GM12878 (cell line): Measurements from ENCODE around the gene PRDM15. TPM values are rescaled to one million over a fixed set of nuclear protein-coding genes. Genes with fewer than 3 reads are reported as not detected.

Source experiments
- ATAC-seq: fragments of 200-7000 bp; cut with Tn5 transposase; 3 replicates; pipeline ENCODE4 v1.9.1; 2020; ENCODE audit warnings: mild to moderate bottlenecking, moderate library complexity
- BruUV-seq: library from RNA; stranded (reverse); fragments of 400-500 nt; replicated peaks from 2 replicates; lab custom pipeline; 2021; lab: Mats Ljungman, UMichigan
- CTCF ChIA-PET: fragments of 300-600 bp; sonication (Branson Sonifier 250); formaldehyde crosslinking; extraction: SDS; loops from one replicate; lab custom pipeline; 2021; ENCODE audit warnings: inconsistent platforms; lab: Yijun Ruan, JAX
- POLR2A ChIA-PET: fragments of 350-600 bp; formaldehyde crosslinking; extraction: SDS; loops from one replicate; lab custom pipeline; 2021; ENCODE audit warnings: inconsistent platforms; lab: Charles Lee
- RAD21 ChIA-PET: fragments of 300-600 bp; sonication (Branson Sonifier 250); formaldehyde crosslinking; loops from one replicate; lab custom pipeline; 2023; ENCODE audit warnings: antibody characterized with exemption; ENCODE audit not compliant: unreplicated experiment; lab: Charles Lee
- SMC1A ChIA-PET: fragments of 300-600 bp; sonication (Branson Sonifier 250); formaldehyde crosslinking; loops from one replicate; lab custom pipeline; 2023; ENCODE audit not compliant: unreplicated experiment, uncharacterized antibody; lab: Charles Lee
- DNase-seq: peaks from one replicate; pipeline ENCODE4 v3.0.0-alpha.2; 2011; ENCODE audit warnings: low read depth, low spot score
- FAIRE-seq: peaks from 3 replicates; lab custom pipeline; 2011; peaks lifted over from hg19 to GRCh38; lab: Jason Lieb, UNC
- H2AFZ ChIP-seq: 2 replicates; pipeline ENCODE4 v1.6.0; 2011; ENCODE audit warnings: low read depth, low read length, control low read depth; ENCODE audit not compliant: control insufficient read depth
- H3K27ac ChIP-seq: 2 replicates; pipeline ENCODE4 v1.5.1; 2011; ENCODE audit warnings: control low read depth; ENCODE audit not compliant: control insufficient read depth, insufficient read depth
- H3K27me3 ChIP-seq, 2 experiments: replicated peaks in 1 of 2; 2 replicates each; pipeline versions ENCODE4 v1.6.0 to v1.6.1; 2011; ENCODE audit warnings: low read length in 1 of 2; ENCODE audit not compliant: control insufficient read depth in 2 of 2, insufficient read depth in 2 of 2
- H3K36me3 ChIP-seq, 2 experiments: 2 replicates each; pipeline ENCODE4 v1.5.1; 2011; ENCODE audit warnings: low read length in 1 of 2; ENCODE audit not compliant: control insufficient read depth in 2 of 2, insufficient read depth in 2 of 2
- H3K4me1 ChIP-seq: 2 replicates; pipeline ENCODE4 v1.6.1; 2011; ENCODE audit warnings: mild to moderate bottlenecking, low read length, moderate library complexity, mixed read lengths; ENCODE audit not compliant: control insufficient read depth, insufficient read depth
- H3K4me2 ChIP-seq: 2 replicates; pipeline ENCODE4 v1.6.0; 2011; ENCODE audit warnings: control low read depth; ENCODE audit not compliant: control insufficient read depth, insufficient read depth
- H3K4me3 ChIP-seq: fragments of 200-600 bp; sonication (generic); 2 replicates; pipeline ENCODE4 v1.5.1; 2016
- H3K79me2 ChIP-seq: 2 replicates; pipeline ENCODE4 v1.6.0; 2011; ENCODE audit warnings: low read length; ENCODE audit not compliant: control insufficient read depth, insufficient read depth
- H3K9ac ChIP-seq: 2 replicates; pipeline ENCODE4 v1.8.0; 2011; ENCODE audit warnings: low read length, control low read depth, mixed read lengths; ENCODE audit not compliant: control insufficient read depth, insufficient read depth
- H3K9me3 ChIP-seq: replicated peaks from 3 replicates; pipeline ENCODE4 v1.5.1; 2011; ENCODE audit warnings: mild to moderate bottlenecking, low read length; ENCODE audit not compliant: control insufficient read depth, insufficient read depth
- H4K20me1 ChIP-seq: 2 replicates; pipeline ENCODE4 v1.6.0; 2011; ENCODE audit not compliant: control insufficient read depth, insufficient read depth
- FOXK2 ChIP-seq: fragments of 450-650 bp; IDR thresholded peaks from 2 replicates; pipeline ENCODE4 v1.6.1; 2017; ENCODE audit warnings: mild to moderate bottlenecking, moderate library complexity
- IKZF1 ChIP-seq: fragments of 450-650 bp; conservative IDR thresholded peaks from 2 replicates; pipeline ENCODE4 v1.6.1; 2017; ENCODE audit warnings: antibody characterized with exemption, mild to moderate bottlenecking
- PAX8 ChIP-seq: fragments of 450-650 bp; IDR thresholded peaks from 2 replicates; pipeline ENCODE4 v1.6.1; 2017; ENCODE audit warnings: mild to moderate bottlenecking, moderate library complexity
- RUNX3 ChIP-seq: IDR thresholded peaks from 2 replicates; pipeline ENCODE4 v1.6.1; 2012; ENCODE audit warnings: low read length, inconsistent platforms
- SMAD5 ChIP-seq: IDR thresholded peaks from 2 replicates; pipeline ENCODE4 v1.6.1; 2016; ENCODE audit warnings: antibody characterized with exemption, low read depth
- SMC3 ChIP-seq: IDR thresholded peaks from 2 replicates; pipeline ENCODE4 v1.6.1; 2011; ENCODE audit warnings: low read length, improper control_type of control experiment, borderline replicate concordance
- TCF7 ChIP-seq: IDR thresholded peaks from 2 replicates; pipeline ENCODE4 v1.6.1; 2014; ENCODE audit warnings: antibody characterized with exemption, borderline replicate concordance
- ZNF384 ChIP-seq: IDR thresholded peaks from 2 replicates; pipeline ENCODE4 v1.6.1; 2012; ENCODE audit warnings: low read depth, mild to moderate bottlenecking, low read length, improper control_type of control experiment, borderline replicate concordance
- WGBS: methylation state at CpG from one replicate; pipeline ENCODE4 v1.1.6; 2016; ENCODE audit warnings: low lambda C conversion rate; ENCODE audit not compliant: insufficient replicate concordance, insufficient coverage; ENCODE audit errors: missing lambda C conversion rate; 5-methylcytosine and 5-hydroxymethylcytosine counted together
- in situ Hi-C: fragments of 300-500 bp; cut with MboI; formaldehyde crosslinking; loops from 9 replicates; pipeline ENCODE4 v1.14.3; 2018; ENCODE audit warnings: mixed read lengths
- intact Hi-C: fragments of 100-400 bp; cut with micrococcal nuclease; formaldehyde crosslinking; loops from one replicate; pipeline ENCODE4 v1.14.2; 2022; ENCODE audit not compliant: unreplicated experiment
- polyA plus RNA-seq, 11 experiments: library from polyadenylated mRNA; depleted of rRNA in 4 of 11; unstranded in 6 of 11; stranded (reverse) in 5 of 11; fragments of >200 nt; fragmentation: Nextera tagmentation in 4 of 11; fragmentation: Illumina TruSeq in 1 of 11; extraction: Ambion mirVana in 4 of 11; extraction: Trizol in 1 of 11; gene quantifications; 1 replicate in 1 of 11; 2 replicates in 10 of 11; pipeline versions ENCODE4 v1.2.1 to v1.2.3, GENCODE V29; 2011 to 2016; ENCODE audit warnings: inconsistent platforms in 2 of 11, missing spikeins in 2 of 11, low read depth in 1 of 11
- total RNA-seq, 4 experiments: library from RNA; depleted of rRNA in 3 of 4; stranded (reverse); fragments of >200 nt in 3 of 4; fragmentation: Illumina TruSeq in 1 of 4; extraction: Trizol in 1 of 4; gene quantifications; 2 replicates each; pipeline versions ENCODE4 v1.2.1 to v1.2.3, GENCODE V29; 2013 to 2021
- TF ChIP-seq, protein P1 (sequence below): fragments of 450-650 bp; IDR thresholded peaks from 2 replicates; pipeline ENCODE4 v1.6.1; 2017; ENCODE audit warnings: mild to moderate bottlenecking, moderate library complexity
- TF ChIP-seq, protein P2 (sequence below): IDR thresholded peaks from 2 replicates; pipeline ENCODE4 v1.6.1; 2012; ENCODE audit warnings: low read depth, low read length, improper control_type of control experiment

PRDM15 gene
- total and polyA plus RNA-seq, 10 of the 15 experiments (the other 5 are each of a cell fraction or from before 2014, with no cell fraction given), result 2.2 to 16.0 (median 8.6) TPM

DNA sequence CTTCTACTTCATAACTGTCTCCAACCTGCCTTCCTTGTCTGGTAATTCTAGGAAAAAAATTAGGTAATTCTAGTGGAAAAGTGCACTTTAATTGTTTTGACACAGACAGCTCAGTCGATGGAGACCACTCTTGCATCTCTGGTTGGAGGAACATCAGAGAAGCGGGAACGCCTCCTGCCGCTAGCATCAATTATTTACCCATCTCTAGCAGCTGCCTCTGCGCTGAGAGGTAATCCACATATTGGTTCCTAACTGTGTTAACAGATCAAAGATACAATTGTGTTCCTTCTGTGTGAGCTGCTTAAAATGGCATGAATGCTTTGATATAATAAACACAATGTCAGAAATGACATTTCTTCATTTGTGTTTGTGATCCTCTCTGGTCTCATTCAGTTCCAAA, 41.3 kb upstream of the PRDM15 start:
- POLR2A ChIA-PET, result interaction anchor here (0.9 to 1.8 kb wide), 4 partner anchors 9 to 143 kb away, joined by 3 to 5 read pairs (median 4); no protein-coding TSS in a partner anchor
- in situ Hi-C loops, result no loop called here

DNA sequence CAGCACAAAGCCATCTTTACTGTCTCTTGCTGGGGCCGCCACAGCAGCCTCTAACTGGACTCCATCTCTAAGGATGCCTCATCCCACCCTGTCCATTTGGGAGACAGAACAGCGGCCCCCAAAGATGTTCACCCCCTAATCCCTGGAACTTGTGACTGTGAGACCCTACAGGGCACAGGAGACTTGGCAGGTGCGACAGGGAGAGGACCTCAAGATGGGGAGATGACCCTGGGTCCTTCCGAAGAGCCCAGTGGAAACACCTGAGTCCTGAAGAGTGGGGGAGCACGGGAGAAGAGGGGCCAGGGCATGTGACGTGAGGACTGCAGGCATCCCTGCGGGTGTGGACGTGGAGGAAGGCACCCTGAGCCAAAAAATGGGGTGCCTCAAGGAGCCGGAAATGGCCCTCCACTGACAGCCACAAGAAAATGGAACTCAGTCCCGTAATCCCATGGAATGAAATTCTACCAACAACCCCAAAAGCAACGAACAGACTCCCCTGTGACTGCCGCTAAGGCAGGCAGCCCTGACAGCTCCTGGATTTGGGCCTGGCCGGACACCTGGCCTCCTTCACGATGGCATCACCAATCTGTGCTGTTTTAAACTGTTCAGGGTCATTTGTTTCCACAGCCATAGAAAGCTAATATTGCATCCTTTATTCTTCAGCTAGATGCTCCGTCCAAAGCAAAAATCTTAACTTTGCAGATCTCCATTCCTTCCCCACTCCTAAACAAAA, 40.7 kb upstream of the PRDM15 start:
- CTCF ChIA-PET, result no interaction called here
- BruUV-seq, result no TSS peak
- DNase-seq (no peak), FAIRE-seq (no peak), ATAC-seq (no peak)
- H3K9me3 ChIP-seq, result no peaks in the 10 kb centered on the region
- H3K36me3 ChIP-seq, result peaks cover 13 to 18% of the 10 kb centered on the region in 2 experiments
- no peaks in the 10 kb centered on the region for H3K27me3 ChIP-seq
- RAD21 ChIA-PET, result no interaction called here
- in situ Hi-C loops, result no loop called here
- WGBS, result 83% methylated on average over 15 of the region's 15 CpGs
- no peak overlapping the region for H3K9ac ChIP-seq
- no peak overlapping the region for H3K4me3 ChIP-seq
- intact Hi-C loops, result loop anchor here (5.0 to 10.0 kb wide), 2 partner anchors 33 to 195 kb away; no protein-coding TSS in a partner anchor
- POLR2A ChIA-PET, result interaction anchor here (0.9 to 1.0 kb wide), 2 partner anchors 42 to 143 kb away, joined by 3 to 4 read pairs; no protein-coding TSS in a partner anchor
- SMC1A ChIA-PET, result interaction anchor here (0.8 to 5.2 kb wide), 8 partner anchors 9 to 637 kb away, joined by 3 to 41 read pairs (median 4); partner anchors contain the start of gene PRDM15
- no peak overlapping the region for H2AFZ ChIP-seq
- no peak overlapping the region for H3K4me2 ChIP-seq
- H4K20me1 ChIP-seq, result no peaks in the 10 kb centered on the region
- peaks cover 28% of the 10 kb centered on the region for H3K79me2 ChIP-seq
- H3K4me1 ChIP-seq, result peaks cover 29% of the 10 kb centered on the region
- no peak overlapping the region for H3K27ac ChIP-seq
- TF ChIP-seq RUNX3 (no peak), ZNF384 (no peak), IKZF1 (no peak), PAX8 (no peak), SMAD5 (no peak), SMC3 (no peak), TCF7 (no peak)
- TF ChIP-seq, protein P1, sequence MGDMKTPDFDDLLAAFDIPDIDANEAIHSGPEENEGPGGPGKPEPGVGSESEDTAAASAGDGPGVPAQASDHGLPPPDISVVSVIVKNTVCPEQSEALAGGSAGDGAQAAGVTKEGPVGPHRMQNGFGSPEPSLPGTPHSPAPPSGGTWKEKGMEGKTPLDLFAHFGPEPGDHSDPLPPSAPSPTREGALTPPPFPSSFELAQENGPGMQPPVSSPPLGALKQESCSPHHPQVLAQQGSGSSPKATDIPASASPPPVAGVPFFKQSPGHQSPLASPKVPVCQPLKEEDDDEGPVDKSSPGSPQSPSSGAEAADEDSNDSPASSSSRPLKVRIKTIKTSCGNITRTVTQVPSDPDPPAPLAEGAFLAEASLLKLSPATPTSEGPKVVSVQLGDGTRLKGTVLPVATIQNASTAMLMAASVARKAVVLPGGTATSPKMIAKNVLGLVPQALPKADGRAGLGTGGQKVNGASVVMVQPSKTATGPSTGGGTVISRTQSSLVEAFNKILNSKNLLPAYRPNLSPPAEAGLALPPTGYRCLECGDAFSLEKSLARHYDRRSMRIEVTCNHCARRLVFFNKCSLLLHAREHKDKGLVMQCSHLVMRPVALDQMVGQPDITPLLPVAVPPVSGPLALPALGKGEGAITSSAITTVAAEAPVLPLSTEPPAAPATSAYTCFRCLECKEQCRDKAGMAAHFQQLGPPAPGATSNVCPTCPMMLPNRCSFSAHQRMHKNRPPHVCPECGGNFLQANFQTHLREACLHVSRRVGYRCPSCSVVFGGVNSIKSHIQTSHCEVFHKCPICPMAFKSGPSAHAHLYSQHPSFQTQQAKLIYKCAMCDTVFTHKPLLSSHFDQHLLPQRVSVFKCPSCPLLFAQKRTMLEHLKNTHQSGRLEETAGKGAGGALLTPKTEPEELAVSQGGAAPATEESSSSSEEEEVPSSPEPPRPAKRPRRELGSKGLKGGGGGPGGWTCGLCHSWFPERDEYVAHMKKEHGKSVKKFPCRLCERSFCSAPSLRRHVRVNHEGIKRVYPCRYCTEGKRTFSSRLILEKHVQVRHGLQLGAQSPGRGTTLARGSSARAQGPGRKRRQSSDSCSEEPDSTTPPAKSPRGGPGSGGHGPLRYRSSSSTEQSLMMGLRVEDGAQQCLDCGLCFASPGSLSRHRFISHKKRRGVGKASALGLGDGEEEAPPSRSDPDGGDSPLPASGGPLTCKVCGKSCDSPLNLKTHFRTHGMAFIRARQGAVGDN, result no peak
- TF ChIP-seq, protein P2, sequence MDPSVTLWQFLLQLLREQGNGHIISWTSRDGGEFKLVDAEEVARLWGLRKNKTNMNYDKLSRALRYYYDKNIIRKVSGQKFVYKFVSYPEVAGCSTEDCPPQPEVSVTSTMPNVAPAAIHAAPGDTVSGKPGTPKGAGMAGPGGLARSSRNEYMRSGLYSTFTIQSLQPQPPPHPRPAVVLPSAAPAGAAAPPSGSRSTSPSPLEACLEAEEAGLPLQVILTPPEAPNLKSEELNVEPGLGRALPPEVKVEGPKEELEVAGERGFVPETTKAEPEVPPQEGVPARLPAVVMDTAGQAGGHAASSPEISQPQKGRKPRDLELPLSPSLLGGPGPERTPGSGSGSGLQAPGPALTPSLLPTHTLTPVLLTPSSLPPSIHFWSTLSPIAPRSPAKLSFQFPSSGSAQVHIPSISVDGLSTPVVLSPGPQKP, result no peak

More for the DNA sequence above, 41.3 kb upstream of the PRDM15 start:
- RAD21 ChIA-PET, result interaction anchor here (1.0 to 2.6 kb wide), 4 partner anchors 10 to 196 kb away, joined by 3 to 11 read pairs (median 4); partner anchors contain the start of gene PRDM15
- no peak overlapping the region for H2AFZ ChIP-seq
- no peaks in the 10 kb centered on the region for H4K20me1 ChIP-seq
- no peak for TF ChIP-seq FOXK2
- TF ChIP-seq, all 136 proteins: peak for 0
- no peaks in the 10 kb centered on the region for H3K9me3 ChIP-seq
- no peak overlapping the region for H3K4me3 ChIP-seq
- ATAC-seq (no peak), FAIRE-seq (peak; percentile 65), DNase-seq (no peak)
- 79% methylated on average over 5 of the region's 5 CpGs for WGBS
- H3K4me1 ChIP-seq, result peaks cover 36% of the 10 kb centered on the region
- no peak overlapping the region for H3K4me2 ChIP-seq
- H3K27ac ChIP-seq, result peak overlapping the region; percentile 45; the same call in 1 of the 2 replicates
- ChIA-PET SMC1A (interaction anchor here (0.8 to 5.2 kb wide), 10 partner anchors 9 to 637 kb away, joined by 3 to 41 read pairs (median 4); partner anchors contain the start of gene PRDM15), CTCF (interaction anchor here (0.6 to 1.2 kb wide), 5 partner anchors 92 to 332 kb away, joined by 3 to 4 read pairs (median 3); no protein-coding TSS in a partner anchor)
- H3K9ac ChIP-seq, result no peak overlapping the region
- no peaks in the 10 kb centered on the region for H3K27me3 ChIP-seq
- intact Hi-C loops, result loop anchor here (5.0 to 10.0 kb wide), 2 partner anchors 33 to 194 kb away; no protein-coding TSS in a partner anchor
- BruUV-seq, result no TSS peak
- H3K79me2 ChIP-seq, result peaks cover 34% of the 10 kb centered on the region
- H3K36me3 ChIP-seq, result peaks cover 13 to 18% of the 10 kb centered on the region in 2 experiments
